ENCODE results near the gene CCDC18. TPM values are rescaled to one million over a fixed set of nuclear protein-coding genes. Genes with fewer than 3 reads are reported as not detected.

The CCDC18 gene
- total and polyA plus RNA-seq, 2 experiments from 2014 or later, result 16.3 to 47.9 TPM

GRCh38 chr1:93219443-93219842 lies 38.9 kb downstream of the CCDC18 start:
- peaks cover 5% of the 10 kb centered on the region for H3K27me3 Mint-ChIP-seq (ENCODE audit: insufficient read depth, low read depth, poor library complexity)
- Histone ChIP-seq H2AFZ (no peak overlapping the region), H4K20me1 (replicated peaks; ENCODE audit: insufficient read depth) (no peaks in the 10 kb centered on the region), H3K9me2 (ENCODE audit: insufficient read depth) (no peaks in the 10 kb centered on the region), H3K4me3 (no peak overlapping the region), H3K79me2 (replicated peaks; ENCODE audit: insufficient read depth) (no peaks in the 10 kb centered on the region), H3K27ac (ENCODE audit: low read depth) (no peak overlapping the region), H3F3A (replicated peaks; ENCODE audit: low read depth) (no peaks in the 10 kb centered on the region), H3K4me2 (no peak overlapping the region), H3K27me3 (ENCODE audit: insufficient read depth) (no peaks in the 10 kb centered on the region), H3K36me3 (ENCODE audit: insufficient read depth) (peaks cover 12% of the 10 kb centered on the region; the same call in 1 of the 2 replicates), H3K4me1 (ENCODE audit: insufficient read depth) (no peaks in the 10 kb centered on the region)
- DNase-seq (ENCODE audit: low spot score) (no peak), ATAC-seq (no peak)
- no peaks in the 10 kb centered on the region for H3K9me3 Mint-ChIP-seq
- H3K4me3 Mint-ChIP-seq, result no peak overlapping the region
- peaks cover 71% of the 10 kb centered on the region for H3K36me3 Mint-ChIP-seq (ENCODE audit: low read depth)
- H3K4me1 Mint-ChIP-seq, result no peaks in the 10 kb centered on the region
- H3K27ac Mint-ChIP-seq, result no peak overlapping the region
- TF ChIP-seq ZNF462 (CRISPR knock-in tag; IDR thresholded peaks at IDR 0.05) (no peak), ZNF114 (CRISPR knock-in tag; IDR thresholded peaks at IDR 0.05) (no peak), STAT1 (IDR thresholded peaks at IDR 0.05; ENCODE audit: unreplicated experiment) (no peak), NANOG (IDR thresholded peaks at IDR 0.05; ENCODE audit: borderline replicate concordance) (no peak), JUNB (IDR thresholded peaks at IDR 0.05; ENCODE audit: unreplicated experiment) (no peak), EZH2phosphoT487 (IDR thresholded peaks at IDR 0.05; ENCODE audit: unreplicated experiment) (no peak), CTCF (conservative IDR thresholded peaks at IDR 0.05; ENCODE audit: low read depth in 2 of 2) (no peak), ETS1 (IDR thresholded peaks at IDR 0.05) (no peak), REST (IDR thresholded peaks at IDR 0.05; ENCODE audit: unreplicated experiment) (no peak), POLR2AphosphoS5 (IDR thresholded peaks at IDR 0.05; ENCODE audit: low read depth) (no peak), EZH2 (IDR thresholded peaks at IDR 0.05; ENCODE audit: low read depth, unreplicated experiment) (no peak), ZNF331 (CRISPR knock-in tag; IDR thresholded peaks at IDR 0.05; ENCODE audit: low read depth) (no peak), CREB1 (CRISPR knock-in tag; IDR thresholded peaks at IDR 0.05; ENCODE audit: low read depth) (no peak)
